Measurements from ENCODE around the gene SRMS.
"Not testable (repeated sequence)": the region's sequence is repeated elsewhere in the genome, so short reads cannot be mapped to it uniquely, and the experiment has no call there.

Gene SRMS

DNA sequence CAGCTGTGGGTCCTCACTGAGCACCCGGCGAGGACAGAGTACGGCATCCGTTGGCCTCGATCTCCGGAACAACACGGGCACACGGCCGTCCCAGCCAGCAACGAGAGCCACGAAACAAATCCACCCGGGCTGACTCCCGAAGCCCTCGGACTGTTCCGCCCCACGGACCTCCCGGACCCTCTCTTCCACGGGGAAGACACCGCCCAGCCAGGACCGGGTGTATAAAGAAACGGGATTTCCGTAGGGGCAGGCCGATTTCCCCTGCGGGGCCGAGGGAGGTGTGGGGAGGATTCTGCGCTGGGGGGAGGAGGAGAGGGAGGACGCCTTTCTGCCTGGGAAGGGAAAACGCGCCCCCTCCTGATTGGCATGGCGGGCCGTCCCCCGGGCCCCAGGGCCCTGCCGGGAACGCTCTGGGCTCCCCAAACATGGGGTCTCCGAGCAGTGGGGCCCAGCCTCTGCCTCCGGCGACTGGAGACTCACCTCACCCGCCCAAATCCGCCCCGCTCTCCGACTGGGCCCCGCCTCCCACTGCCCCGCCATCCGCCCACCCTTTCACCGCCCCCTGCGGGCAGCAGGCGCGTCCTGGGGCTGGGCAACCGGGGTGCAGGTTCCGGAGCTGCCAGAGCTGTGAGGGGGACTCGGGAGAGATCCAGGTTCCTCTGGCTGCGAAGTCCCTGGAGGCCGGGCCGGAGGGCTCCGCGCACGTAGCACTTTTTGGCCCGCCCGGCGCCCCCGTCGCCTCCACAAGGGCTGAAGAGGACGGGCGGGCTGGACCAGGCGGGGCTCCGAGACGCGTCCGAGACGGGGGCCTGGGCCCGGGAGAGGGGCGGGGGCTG, 27.7 kb downstream of the SRMS start:
- peak; percentile 57 for DNase-seq

DNA sequence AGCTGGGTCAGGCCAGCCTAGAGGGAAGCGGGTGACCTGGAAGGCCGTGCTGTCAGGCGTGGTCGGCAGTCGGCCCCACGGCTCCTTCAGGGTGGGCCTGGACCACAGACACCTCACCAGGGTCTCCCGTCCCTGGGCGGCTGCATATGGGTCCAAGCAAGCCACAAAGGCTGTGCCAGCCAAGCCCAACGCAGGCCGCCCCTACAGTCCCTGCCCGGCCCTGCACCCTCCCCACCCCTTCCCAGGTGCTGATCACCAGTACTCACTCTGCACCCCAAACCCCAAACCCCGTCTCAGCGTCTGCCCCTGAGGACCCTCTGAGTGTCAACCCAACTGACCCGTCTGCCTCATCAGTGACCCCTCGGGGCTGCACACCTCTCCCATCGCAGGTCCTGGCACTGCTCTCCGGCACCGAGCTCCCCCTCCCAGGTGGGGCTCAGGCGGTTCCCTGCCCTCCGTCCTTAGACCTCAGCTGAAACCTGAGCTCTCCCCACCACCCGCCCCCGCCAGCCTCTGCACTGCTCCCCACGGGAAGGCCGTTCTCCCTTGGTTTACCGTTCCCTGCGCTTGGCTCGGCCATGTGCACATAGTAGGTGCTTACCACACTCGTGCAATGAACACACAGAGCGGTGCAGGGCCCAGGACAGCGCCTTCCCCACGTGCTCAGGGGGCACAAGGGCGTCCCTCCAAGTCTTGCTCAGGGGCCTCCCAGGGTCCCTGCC, 28.4 kb downstream of the SRMS start:
- DNase-seq = no peak

DNA sequence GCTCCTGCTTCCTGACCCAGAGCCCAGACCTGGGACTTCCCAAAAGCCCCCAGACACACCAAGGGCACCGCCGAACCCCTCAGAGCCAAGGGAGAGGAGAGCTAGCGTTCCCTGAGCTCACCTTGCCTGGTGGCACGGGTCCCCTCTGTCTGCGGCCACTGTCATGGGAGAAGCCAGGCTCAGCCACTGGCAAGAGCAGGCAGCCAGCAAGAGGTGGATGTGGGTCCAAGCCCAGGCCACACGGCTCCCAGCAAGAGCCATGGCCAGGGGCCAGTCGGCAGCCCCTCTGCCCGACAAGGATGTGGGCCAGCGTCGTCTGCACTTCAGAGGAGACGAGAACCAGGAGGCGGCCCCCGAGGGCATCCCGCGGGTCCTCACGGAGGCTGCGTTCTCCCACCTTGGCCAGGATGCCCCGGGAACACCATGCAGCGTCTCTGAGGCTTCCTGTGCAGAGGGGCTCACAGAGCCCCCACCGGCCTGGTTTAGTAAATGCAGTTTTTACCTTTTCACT, 29.1 kb downstream of the SRMS start:
- DNase-seq = no peak

DNA sequence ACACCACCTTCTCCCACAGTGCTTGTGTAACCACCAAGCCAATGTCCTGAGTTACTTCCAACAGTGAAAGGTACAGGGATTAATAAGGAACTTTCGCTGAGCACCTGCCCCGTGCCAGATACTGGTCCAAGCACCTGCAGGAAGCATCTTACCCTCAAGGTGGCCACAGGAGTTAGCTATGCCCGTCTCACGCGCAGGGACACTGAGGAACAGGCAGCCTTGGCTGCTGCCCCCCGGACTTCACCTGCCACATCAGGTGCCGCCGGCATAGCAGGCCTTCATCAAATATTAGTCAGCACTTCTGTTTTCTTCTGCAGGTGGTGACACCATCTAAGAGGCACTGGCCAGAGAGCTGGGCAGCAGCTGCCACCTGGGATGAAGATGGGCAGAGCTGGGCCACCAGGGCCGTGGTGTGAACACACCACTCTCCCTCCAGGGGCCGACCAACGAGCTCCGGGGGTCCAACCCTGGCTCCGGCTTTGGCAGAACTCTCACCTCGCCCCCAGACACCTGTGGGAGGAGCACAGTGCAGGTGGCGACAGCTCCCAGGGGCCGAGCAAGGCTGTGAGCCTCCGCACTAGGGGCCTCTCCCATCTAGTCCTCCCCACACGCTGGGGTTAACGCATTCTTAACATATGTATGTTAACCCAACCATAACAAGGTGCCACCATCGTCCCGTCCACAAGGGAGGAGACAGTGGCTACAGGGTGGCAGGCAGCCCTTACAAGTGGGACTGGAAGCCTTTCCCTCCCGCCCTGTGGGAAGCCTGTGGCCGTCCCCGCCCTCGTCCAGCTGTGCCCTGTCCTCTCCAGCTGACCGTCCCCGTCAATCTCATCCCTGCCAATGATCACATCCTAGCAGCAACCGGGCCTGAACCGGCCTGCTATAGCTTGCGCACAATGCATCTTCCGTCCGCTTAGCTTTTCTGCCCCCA, 29.9 kb downstream of the SRMS start:
- DNase-seq = no peak

DNA sequence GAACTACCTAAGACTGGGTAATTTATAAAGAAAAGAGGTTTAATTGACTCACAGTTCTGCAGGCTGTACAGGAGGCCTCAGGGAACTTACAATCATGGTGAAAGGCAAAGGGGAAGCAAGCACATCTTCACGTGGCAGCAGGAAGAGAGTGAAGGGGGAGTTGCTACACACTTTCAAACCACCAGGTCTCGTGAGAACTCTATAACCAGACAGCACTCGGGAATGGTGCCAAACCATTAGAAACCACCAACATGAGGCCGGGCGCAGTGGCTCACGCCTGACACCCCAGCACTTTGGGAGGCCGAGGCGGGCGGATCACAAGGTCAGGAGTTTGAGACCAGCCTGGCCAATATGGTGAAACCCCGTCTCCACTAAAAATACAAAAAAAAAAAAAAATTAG, 33.0 kb downstream of the SRMS start:
- not testable (repeated sequence) for DNase-seq

DNA sequence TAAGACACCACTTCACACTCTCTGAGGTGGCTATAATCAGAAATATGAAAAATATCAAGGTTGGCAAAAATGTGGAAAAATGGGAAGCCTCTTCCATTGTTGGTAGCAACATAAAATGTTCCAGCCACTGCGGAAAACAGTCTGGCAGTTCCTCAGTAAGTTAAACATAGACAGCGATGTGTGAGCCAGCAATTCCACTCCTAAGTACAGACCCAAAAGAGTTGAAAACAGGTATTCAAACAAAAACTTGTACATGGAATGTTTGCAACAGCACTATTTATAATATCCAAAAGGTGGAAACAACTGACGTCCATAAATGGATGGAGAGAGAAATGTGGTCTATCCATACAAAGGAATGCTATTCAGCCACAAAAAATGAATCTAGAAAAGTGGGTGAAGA, 34.3 kb downstream of the SRMS start:
- DNase-seq = no peak

DNA sequence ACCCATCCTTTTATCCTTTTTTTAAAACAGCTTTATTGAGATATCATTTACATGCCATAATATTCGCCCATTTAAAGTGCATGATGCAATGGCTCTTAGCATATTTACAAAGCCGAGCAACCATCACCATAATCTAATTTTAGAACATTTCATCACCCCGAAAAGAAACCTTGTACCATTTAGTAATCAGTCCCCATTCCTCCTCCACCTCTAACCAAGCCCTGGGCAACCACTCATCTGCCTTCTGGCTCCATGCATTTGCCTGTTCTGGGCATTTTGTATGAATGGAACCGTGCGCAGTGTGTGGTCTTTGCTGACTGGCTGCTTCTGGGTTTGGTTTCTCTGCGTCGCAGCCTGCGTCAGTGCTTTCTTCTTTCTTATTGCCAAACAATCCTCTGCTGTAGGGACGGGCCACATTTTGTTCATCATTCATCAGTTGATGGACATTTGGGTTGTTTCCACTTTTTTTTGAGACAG, 38.4 kb downstream of the SRMS start:
- DNase-seq = no peak

DNA sequence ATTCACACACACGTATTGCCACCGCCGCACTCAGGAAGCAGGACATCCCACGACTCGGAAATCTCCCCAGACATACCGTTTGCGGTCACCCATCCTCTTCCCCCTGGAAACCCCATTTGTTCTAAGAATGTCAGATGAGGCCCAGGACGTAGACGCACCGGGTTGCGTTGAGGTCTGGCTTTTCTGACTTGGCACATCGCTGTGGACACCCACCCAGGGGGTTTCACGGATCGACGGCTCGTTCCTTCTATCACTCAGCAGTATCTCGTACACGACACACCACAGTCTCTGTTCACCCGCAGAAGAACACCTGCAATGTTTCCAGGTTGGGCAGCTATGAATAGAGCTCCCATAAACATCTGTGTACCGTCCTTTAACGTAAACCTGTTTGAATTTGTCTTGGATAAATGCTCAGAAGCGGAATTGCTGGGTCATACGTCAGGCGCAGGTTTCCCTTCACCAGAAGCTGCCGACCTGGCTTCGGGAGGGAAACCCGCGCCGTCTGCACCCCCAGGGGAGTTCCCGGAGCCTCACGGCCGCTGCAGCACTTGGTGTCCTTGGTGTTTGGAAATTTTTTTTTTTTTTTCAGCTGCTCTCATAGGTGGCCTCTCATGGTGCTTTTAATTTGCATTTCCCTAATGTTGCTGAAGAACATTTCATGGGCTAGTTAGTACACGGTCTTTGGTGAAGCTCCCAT, 39.3 kb downstream of the SRMS start:
- no peak for DNase-seq

DNA sequence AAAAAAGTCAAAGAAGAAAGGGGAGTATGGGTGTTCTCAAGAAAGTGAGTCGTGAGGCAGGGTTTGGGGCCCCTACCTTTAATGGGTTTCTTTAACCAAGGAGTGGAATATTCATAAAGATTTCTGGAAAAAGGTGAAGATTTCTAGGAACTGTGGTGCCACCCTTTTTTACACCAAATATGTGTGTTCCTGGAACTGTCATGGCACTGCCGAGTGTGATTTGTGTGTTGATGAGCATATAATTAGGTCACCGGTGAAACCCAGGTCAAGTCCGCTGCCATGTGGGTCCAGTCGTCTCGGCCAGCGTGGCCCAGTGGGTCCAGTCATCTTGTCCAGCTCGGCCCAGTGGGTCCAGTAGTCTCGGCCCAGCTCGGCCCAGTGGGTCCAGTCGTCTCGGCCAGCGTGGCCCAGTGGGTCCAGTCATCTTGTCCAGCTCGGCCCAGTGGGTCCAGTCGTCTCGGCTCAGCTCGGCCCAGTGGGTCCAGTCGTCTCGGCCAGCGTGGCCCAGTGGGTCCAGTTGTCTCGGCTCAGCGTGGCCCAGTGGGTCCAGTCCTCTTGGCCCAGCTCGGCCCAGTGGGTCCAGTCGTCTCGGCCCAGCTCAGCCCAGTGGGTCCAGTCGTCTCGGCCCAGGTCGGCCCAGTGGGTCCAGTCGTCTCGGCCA, 40.3 kb downstream of the SRMS start:
- no peak for DNase-seq

DNA sequence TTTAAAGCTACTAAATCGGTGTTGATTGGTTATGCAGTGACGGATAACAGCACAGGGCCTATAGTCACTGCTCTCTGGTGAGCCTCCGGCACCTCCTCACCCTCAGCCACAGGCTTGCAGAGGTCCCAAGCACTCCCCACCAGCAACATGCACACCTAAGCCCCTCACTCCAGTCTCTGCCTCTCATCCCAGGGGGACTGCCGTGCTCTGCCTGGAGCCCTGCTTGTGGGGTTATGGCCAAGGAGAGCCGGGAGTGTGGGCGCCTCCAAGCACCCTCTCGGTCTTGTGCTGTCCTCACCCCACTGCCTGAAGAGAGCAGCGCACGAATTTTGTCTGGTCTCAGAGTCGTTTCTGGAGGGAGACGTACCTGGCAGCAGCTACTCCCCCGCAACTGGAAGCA, 41.8 kb downstream of the SRMS start:
- no peak for DNase-seq

DNA sequence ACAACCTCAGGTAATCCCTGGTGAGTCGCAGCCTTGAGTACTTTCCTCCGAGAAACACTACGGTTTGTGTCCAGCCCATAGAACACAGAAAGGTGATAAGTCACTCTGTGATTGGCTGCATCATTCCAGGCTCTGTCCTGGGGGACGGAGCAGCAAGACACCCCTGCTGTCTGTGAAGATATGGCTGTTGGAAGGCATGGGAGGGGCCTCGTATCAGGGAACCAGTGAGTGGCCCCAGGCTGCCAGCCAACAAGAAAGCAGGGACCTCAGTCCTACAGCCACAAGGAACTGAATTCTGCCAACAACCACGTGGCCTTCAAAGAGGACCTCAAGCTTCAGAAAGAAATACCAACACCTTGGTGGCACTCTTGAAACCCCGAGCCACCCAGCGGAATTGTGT, 42.3 kb downstream of the SRMS start:
- no peak for DNase-seq

DNA sequence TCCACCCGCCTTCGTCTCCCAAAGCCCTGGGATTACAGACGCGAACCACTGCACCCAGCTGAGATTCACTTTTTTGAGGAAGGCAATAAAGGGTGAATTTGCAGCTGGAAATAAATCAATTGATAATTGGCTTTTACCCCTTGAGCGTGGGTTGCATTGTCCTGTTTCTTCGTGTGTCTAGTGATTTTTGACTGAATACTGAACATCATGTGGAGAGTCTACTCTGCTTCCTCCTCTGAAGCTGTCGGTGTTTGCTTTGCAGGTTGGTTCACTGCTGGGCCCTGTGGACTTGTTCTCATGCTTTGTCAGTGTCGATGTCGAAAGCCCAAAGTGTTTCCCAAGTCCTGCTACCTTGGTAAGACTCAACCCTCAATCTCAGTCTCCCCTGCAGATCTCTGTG, 42.9 kb downstream of the SRMS start:
- DNase-seq = no peak

DNA sequence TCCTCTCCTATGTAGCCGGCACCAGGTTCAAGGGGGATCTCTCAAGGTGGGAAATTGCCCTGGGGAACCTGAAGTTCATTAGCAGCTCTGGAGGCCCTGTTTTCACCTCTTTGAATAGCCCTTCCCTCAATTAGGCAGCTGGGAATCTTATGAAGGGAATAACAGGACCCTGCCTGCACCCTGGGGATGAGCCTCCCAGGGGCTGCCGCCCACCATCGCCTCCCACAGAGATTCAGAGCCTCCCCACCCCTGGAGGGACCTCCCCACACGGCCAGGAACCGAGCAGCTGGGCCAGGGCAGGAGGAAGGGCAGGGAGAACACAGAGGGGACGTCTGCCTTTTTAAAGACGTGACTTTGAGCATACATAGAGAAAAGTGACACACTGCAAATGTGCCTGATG, 44.0 kb downstream of the SRMS start:
- DNase-seq = no peak

DNA sequence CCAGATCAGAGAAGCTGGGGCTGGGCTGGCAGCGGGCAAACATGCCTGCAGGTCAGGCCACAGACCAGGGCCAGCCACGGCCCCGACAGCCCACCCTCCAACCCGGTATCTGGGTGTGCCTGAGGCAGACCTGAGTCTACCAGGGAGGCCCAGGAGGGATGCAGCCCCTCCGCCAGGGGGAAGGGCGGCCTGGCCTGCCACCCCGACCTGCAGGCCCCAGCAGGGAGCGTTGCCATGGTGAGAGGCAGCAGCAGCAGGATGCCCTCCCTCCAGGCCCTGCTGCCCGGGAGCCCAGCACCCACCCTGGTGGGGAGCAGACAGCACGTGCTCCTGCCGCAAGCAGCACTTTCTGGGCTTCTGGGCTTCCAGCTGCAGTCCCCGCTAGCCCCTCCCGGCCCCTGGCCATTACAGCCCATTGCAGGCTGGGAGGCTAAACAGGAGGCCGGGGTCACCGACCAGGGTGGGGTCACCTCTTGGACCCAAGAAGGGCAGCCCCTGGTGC, 44.8 kb downstream of the SRMS start:
- no peak for DNase-seq

DNA sequence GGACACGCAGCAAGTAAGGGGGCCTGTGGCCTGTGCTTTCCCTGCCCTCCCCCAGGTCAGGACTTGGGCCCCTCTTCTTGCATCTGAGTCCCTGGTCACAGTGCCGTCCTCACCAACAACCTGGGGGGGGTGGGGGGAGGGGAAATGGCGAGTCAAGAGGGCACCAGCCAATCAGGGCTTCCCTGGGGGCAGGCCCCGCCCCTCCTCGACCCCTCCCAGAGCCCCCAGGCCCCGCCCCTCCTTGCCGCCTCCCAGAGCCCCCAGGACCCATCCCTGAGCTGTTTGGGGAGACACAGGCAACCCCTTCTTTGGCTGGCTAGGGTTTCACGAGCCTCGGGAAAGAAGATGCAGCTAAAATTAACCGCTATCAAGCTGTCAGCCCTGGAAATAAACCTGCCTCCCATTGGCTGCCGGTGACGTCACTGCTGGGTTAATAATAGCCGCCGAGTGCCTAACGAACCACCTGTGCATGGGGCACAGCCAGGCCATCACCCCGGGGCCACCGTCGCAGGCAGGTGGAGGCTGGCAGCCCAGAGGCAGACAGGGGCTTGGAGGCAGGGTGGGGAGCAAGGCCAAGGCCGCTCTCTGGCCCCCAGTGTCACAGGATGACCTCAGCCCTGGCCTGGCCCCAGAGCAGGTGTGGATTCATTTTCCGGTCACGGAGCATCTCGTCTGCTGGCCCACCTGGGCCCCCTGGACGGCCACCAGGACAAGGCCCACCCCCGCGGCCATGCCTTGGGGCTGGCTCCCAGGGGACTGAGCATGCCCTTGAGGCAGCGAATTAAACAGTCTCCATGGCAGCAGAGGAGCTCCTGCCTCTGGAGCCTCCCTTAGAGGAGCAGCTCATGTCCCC, 45.5 kb downstream of the SRMS start:
- no peak for DNase-seq

DNA sequence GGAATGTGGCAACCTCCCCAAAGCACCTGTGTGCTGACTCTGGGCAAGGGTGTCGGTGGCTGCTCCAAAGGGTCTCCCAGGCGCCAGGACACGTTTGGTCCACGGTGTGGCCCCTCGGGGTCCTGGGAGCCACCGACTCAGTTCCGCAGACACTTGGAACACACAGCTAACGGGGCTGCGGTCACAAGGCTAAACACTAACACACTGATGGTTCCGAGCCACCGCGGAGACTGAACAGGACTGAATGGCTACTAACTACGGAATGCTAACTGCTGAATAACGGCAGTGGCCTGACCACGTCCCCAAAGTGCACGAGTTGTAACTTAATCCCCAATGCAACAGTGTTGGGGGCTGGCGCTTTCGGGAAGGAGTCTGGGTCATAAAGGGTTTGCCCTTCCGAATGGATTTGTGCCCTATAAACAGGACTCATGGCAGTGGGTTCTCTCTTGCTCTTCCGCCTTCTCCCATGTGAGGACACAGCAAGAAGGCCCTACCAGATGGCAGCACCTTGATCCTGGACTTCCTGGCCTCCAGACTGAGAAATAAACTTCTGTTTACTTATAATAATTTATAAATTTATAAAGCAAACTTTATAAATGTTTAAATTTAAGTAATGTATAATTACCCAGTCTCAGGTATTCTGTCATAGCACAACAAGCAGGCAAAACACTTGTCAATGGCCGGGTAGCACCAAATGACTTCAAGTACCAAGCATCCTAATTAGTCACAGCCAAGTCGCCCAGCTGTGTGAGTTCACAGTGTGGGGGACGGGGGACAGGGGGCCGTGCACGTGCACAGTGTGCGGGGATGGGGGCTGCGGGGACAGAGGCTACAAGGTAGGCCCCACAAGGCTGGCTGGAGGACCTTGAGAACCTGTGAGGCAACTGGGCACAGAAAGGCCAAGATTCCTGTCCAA, 46.4 kb downstream of the SRMS start:
- no peak for DNase-seq

DNA sequence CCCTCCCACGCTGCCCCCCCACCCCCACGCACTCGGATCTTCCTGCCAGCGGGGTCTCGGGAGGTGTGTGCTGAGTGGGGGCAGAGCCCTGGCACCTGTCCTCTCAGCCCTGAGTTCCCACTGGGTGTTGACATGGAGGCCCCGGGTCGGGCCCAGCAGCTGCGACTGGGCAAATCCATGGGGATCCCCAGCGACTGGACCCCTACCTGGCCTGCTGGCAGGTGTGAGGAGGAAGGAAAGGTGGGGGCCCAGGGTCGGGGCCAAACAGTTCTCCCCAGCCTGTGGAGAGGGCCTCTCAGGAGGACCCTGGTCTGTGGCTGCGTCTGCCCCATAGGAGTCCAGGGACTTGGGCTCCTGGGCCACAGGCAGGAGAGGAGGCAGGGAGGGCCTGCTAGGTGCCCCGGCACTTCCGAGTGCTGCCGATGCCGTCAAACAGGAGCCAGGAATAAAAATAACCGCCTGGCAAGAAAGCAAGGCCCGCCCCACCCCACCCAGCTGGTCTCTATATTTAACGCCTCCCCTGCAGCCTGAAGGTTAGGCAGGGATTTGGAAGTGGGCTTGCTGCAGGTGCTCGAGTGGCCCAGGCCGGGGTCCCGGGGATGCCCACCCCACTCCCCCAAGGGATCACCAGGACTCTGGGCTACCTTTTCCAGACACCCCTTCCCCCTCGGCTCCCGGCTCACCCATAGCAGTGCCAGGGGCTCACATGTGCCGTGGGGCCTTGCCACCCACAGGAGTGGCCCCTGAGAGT, 47.2 kb downstream of the SRMS start:
- DNase-seq = no peak

DNA sequence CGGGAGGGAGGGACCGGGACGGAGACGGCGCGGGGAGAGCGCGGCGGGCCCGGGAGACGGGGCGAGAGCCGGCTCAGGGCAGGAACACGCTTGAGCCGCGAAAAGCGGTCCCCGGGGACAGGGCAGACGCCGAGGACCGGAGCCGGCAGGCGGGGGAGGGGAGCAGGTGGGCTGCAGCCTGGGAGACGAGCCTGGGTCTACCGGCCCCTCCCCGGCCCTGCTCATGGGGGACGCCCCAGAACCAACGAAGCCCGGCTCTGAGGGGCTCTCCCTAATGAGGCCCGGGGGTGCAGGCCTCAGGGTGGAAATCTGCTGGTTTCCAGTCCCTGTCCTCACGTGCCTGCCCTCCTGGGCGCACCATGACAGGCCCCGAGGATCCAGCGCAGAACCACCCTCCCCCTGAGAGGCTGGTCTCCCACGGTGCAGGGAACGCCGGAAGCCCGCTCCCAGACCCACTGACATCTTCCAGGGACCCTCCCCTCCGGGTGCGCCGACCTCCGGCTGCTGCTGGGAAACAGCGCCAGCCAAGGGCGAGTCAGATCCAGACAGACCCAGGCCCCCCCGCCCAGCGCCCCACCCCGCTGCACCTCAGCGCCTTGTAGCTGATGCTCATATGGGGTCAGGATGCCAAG, 48.1 kb downstream of the SRMS start:
- DNase-seq = no peak
